HL-60/S4 (cell line): ENCODE measurements around the gene CYP4F11.
"Not testable (repeated sequence)": the region's sequence is repeated elsewhere in the genome, so short reads cannot be mapped to it uniquely, and the experiment has no call there.

ENCODE experiments used
- in situ Hi-C: fragments of 300-500 bp; cut with MboI; formaldehyde crosslinking; loops from 2 replicates; pipeline ENCODE4 v1.14.3; 2022; ENCODE audit warnings: low sequenced_read_pairs

The CYP4F11 gene

DNA sequence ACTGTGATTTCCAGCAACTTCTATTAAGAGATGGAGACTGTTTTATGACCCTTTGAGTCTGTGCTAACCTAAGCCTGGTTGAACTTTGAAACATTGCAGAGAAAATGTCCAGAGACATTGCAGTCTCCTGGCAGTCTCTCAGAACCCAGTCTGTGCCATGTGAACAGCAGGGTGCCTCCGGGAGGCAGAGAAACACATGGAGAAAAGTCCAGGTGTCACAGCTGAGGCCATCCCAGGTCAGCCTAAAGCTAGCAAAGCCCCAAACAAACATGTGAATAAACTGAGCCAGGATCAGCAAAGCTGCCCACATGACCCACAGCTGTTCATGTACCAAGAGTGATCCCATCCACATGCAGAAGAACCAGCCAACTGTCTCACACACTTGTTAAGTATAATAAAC is 7.8 kb downstream of the CYP4F11 start:
- in situ Hi-C loops, result no loop called here

- in situ Hi-C loops, result no loop called here
Observed at GRCh38 chr19:15923702-15924101, 10.6 kb downstream of the CYP4F11 start.

- in situ Hi-C loops, result no loop called here
Observed at GRCh38 chr19:15922021-15922420, 12.3 kb downstream of the CYP4F11 start.

GRCh38 chr19:15919243-15919642 is 15.1 kb downstream of the CYP4F11 start:
- in situ Hi-C loops, result no loop called here

DNA sequence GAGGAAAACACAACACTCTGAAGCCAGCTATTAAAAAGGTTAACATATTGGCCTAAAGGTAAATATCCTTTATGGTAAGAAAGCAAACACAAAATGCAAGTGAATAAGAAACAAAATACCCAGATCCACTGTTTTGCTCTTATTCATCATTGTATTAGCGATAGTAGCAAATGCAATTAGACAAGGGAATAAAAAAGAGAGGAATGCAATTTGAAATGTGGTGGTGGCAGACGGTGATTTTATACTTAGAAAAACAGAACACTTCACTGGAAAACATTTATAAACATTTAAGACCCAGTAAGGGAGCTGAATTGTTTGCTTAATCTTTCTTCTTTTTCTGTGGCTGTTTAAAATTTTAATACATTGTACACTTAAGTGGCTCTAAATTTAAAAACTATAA is 19.2 kb downstream of the CYP4F11 start:
- in situ Hi-C loops, result no loop called here

DNA sequence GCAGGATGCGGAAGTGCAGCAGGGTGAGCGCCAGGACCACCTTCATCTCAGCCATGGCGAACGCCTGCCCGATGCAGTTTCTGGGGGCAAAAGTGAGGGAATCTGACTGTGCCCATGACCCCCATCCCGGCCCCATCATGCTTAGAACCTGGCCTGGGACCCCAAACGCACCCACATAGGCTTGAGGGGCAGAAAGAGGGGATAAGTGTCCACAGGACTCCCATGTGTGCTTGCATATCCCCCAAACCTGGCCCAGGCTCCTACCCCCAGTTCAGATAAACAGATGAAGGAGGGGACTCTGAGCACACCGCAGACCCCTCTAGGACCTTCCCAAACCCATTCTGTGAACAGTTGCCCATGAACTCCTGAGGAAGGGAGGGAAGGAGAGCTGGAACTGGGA is 20.5 kb downstream of the CYP4F11 start:
- in situ Hi-C loops, result no loop called here

GRCh38 chr19:15913384-15913783 is 20.9 kb downstream of the CYP4F11 start:
- in situ Hi-C loops, result no loop called here

- in situ Hi-C loops, result no loop called here
Observed at GRCh38 chr19:15911599-15912235, 22.6 kb downstream of the CYP4F11 start.

GRCh38 chr19:15905026-15905425 is 29.3 kb downstream of the CYP4F11 start:
- in situ Hi-C loops, result no loop called here

DNA sequence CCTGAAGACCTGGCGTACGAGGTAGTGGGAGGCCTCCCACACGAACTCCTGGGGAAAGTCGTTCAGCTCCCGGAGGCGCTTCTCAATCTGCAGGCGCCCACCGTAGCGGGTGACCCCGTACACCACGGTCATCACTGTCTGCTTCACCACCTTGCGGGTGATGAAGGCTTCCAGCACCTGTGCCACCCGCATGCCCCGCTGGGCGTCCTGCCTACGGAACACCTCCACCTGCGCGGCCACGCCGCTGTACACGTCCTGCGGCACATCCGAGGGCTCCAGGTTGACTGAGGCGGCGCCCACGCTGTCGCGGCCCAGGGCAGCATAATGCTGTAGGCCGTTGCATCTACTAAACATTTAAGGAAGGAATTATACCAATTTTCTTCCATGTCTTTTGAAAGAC is 31.4 kb downstream of the CYP4F11 start:
- in situ Hi-C loops, result not testable (repeated sequence)

DNA sequence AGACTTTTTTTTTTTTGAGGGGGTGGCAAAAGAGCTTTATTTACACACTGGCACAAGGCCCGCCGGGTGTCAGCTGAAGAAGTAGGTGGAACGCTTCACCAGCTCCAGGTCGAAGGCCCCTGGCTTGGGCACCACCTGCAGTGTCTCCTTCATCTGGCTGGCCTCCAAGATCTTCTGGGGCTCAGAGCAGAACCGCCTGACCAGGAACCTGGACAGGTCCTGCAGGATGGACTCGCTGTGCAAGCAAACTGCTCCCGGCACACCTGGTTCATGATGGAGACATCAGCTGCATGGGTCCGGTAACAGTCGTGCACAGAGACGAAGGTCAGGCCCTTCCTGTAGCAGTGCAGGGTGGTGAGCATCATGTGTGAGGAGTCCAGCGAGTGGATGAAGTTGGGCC is 32.1 kb downstream of the CYP4F11 start:
- in situ Hi-C loops, result no loop called here

DNA sequence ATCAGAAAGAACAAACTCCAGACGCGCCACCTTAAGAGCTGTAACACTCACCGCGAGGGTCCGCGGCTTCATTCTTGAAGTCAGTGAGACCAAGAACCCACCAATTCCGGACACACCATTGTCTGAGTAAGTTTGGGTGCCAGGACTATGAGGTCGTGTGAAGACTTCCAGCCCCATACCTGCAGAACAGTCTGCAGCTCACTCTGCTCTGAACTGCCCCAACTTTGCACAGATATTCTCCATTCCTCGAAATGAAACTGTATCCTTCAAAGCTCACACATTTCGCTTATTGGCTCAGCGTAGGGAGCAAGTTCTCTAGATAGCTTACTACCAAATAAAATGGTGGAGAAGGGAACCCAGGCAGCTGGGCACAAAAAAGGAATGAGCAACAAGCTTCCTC is 33.8 kb downstream of the CYP4F11 start:
- in situ Hi-C loops, result no loop called here

- in situ Hi-C loops, result not testable (repeated sequence)
Observed at GRCh38 chr19:15900032-15900431, 34.3 kb downstream of the CYP4F11 start.

DNA sequence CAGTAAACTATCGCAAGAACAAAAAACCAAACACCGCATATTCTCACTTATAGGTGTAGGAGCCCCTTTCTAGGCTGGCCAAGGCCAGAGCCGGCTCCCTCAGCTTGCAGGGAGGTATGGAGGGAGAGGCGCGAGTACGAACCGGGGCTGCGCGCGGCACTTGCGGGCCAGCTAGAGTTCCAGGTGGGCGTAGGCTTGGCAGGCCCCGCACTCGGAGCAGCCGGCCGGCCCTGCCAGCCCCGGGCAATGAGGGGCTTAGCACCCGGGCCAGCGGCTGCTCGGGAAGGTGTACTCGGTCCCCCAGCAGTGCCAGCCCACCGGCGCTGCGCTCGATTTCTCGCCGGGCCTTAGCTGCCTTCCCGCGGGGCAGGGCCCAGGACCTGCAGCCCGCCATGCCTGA is 34.8 kb downstream of the CYP4F11 start:
- in situ Hi-C loops, result not testable (repeated sequence)

DNA sequence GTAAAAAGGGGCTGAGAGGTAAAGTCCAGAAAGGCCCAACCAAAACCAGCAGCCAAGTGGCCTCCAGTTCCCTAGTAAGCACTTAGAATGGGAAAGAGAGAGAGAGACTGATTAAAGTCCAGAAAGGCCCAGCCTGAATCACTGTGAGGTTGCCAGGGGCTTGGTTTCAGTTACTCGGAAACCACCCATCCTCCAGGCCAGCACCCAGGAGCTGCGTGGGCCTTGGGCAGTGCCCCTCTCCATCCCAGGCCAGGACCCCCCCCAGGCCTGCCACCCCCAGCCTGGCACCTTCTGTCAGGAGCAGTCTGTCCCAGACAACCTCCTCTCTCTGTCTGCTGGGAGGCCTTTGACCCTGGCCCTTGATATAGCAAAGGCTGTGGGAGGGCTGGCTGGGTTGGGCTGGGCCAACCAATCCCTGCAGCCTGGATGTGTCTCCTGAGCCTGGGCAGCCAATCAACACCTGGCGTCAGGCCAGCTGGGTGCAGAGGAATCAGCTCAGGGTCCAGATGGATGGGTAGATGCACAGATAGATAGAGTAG is 36.5 kb downstream of the CYP4F11 start, which contains the start of gene CYP4F2:
TSS of gene CYP4F2 (minus strand) at position 337 of the 539 bp plus-strand sequence. CDS start 463 bp downstream, outside the sequence.
- in situ Hi-C loops, result no loop called here

DNA sequence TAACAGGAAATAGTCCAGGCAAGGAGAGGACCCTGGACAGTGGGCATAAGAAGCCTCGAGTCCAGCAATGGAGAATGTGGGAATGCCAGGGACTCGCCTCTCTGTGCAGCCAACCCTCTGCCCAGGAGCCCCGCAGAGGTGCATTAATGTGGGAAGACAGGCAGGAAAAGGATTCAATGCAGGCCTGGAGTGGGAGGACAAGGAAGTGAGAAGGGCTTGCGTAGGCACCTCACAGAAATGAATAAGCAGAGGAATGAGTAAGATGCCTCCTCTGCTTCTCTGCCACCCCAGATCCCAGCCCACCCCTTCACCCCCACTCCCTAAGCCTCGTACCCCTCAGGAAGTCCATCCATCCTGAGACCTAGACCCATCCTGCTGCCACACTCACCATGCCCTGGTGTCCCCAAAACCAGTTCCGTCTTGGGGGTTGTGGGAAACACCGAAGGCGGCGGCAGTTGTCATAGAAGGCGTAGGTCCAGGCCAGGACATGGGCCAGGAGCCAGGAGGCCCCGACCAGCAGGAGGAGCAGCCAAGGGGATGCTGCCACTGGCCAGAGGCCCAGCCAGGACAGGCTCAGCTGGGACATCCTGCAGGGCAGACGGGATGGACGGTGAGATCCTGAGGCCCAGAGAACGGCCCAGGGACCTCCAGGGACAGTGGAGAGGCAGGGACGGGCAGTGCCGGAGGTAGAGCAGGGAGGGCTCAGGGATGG is 37.1 kb downstream of the CYP4F11 start:
- in situ Hi-C loops, result no loop called here

DNA sequence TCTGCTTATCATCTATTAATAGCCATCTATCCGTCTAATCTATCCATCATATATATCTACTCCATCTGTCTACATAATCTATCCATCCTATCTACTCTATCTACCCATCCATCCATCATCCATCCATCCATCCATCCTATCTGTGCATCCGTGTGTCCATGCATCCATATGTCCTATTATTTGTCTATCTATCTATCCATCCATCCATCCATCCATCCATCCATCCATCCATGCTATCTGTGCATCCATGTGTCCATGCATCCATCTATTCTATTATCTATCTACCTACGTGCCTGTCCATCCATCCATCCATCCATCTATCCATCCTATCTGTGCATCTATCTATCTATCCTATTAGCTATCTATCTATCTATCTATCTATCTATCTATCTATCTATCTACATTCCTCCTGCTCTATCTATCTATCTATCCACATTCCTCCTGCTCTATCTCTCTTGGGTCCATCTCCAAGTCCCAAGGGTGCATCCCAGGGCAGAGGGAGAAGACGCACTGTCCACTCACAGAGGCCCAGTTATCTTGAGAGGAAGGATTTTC is 38.4 kb downstream of the CYP4F11 start:
- in situ Hi-C loops, result no loop called here

GRCh38 chr19:15894359-15894758 is 40.0 kb downstream of the CYP4F11 start:
- in situ Hi-C loops, result no loop called here

DNA sequence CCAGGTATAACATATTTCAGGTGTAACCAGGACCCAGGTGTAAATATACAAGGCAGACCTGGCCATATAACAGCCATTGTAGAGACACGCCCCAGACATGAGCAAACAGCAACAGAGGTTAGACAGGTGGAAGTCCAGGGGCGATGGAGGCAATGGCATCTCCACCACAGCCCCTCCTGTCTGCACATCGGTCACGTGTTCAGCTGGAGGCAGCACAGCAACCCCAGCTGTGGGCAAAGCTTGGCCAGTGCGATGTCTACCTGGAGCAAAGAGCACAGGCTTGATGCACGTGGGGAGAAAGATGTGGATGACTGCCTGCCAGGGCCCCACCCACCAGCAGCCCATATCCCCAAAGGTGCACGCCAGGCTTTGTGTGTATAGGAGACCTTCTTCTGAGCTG is 40.9 kb downstream of the CYP4F11 start:
- in situ Hi-C loops, result no loop called here

DNA sequence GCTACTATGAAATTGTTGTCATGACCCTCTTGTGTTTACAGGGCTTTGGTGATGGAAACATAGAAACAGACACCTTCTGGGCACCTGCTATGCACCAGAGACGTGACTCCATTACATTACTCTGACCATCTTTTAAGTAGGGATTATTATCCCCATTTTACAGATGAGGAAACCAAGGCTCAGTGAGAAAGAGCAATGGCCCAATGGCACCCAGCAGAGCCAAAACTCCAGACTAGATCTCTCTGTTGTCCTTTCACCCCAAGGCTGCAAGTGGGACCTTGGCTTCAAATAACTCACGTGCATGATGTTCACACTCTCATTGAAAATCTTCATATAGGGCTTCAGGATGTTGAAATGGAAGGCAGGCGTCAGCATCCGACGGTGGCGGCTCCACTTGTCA is 42.3 kb downstream of the CYP4F11 start:
- in situ Hi-C loops, result no loop called here

DNA sequence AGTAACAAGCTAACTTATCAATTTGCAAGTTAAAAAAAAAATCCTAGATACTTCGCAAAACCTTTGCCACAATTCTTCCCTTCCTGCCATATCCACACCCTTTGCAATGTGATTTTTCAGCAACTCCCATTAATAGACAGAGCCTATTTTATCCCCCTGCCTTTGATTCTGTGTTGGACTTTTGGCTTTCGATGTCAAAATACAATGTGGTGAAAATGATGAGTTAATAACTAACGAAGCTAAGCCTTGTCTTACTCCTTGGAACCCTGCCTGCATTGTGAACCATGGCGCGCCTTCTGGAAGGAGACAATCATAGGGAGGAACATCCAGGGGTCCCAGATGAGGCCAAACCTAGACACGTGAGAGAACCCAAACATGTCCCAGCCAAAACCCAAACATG is 42.9 kb downstream of the CYP4F11 start:
- in situ Hi-C loops, result no loop called here

DNA sequence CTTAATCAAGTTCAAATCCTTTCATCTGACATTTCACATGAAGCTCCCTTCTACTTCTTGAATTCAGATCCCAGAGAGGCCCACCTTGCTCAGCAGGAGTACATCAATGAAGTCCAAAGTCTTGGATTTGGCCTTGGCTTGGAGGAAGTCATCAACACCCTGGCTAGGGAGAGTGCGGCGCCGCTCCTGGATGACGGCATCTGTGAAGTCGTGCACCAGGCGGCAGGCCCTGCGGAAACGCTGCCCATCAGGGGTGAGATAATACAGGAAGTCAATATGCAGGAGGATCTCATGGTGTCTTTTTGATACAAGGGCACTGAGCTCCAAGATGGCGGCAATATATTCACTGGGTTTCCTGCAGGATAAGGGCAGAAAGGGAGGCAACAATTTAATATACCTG is 45.0 kb downstream of the CYP4F11 start:
- in situ Hi-C loops, result not testable (repeated sequence)
